Measurements from ENCODE around the gene MMP7. TPM values are rescaled to one million over a fixed set of nuclear protein-coding genes. Genes with fewer than 3 reads are reported as not detected.

The MMP7 gene
- total RNA-seq, 4 donors from 2014 or later = 0.98 to 99.8 (median 4.7) TPM

DNA sequence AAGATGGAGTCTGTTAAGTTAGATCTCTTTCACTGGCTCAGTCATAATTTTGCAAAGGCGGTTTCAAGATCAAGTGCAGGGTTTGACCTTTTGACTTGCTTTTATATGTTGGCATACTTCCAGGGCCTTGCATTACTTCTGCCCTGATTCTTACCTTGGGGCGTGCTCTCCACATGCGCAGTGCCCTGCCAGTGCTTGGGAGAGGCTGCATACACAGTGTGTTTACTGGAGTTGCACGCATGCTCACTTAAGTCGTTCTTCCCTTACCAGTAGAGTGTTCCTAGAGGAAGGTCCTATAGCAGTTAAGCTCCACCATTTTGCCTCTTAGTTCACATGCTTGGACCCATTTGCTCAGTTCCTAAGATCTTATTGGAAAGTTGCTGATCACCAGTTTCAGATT is 57.0 kb downstream of the MMP7 start:
- TF ChIP-seq, protein P1, sequence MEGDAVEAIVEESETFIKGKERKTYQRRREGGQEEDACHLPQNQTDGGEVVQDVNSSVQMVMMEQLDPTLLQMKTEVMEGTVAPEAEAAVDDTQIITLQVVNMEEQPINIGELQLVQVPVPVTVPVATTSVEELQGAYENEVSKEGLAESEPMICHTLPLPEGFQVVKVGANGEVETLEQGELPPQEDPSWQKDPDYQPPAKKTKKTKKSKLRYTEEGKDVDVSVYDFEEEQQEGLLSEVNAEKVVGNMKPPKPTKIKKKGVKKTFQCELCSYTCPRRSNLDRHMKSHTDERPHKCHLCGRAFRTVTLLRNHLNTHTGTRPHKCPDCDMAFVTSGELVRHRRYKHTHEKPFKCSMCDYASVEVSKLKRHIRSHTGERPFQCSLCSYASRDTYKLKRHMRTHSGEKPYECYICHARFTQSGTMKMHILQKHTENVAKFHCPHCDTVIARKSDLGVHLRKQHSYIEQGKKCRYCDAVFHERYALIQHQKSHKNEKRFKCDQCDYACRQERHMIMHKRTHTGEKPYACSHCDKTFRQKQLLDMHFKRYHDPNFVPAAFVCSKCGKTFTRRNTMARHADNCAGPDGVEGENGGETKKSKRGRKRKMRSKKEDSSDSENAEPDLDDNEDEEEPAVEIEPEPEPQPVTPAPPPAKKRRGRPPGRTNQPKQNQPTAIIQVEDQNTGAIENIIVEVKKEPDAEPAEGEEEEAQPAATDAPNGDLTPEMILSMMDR (IDR thresholded peaks at IDR 0.05; ENCODE audit: low read depth) = no peak

DNA sequence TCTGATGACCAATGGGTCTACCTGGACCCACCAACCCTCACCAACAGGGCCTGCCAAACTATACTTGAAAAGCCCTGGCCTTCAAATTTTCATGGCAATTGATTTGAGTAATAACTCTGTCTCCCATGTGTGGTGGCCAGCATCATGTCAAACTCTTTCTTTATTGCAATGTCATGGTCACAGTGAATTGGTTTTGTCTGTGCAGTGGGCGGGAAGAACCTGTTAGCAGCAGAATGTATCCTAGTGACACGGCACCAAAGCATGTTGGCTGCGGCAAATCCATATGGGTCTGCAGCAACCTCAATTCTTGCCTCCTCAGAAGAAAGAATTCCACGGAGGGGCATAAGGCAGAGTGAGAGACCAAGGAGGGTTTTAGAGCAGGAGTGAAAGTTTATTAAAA is 58.4 kb downstream of the MMP7 start:
- TF ChIP-seq, protein P1 (IDR thresholded peaks at IDR 0.05; ENCODE audit: low read depth) = no peak

DNA sequence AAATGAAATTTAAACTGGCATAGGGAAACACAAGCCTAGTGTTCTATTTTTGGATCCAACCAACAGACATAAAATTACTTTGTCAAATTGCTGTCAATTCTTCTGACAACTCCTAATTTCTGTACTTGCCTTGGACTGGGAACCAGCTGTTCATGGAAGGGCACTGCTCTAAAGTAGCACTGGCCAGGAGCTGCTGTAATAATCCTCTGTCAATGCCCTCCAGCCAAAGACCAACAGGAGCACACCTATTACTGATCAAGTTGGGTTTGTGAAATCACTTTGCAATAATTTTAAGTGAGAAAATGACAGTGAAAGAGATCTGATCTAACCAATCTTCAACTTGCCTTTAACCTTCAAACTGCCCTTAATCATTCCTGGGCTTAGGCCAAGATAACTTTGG is 59.1 kb downstream of the MMP7 start:
- TF ChIP-seq, protein P1 (IDR thresholded peaks at IDR 0.05; ENCODE audit: low read depth) = no peak

Other genes with a start within 250 kb of the MMP7 start
- 1 to 10 TPM; 5.2 to 8.1 (median 7.7) TPM for gene BIRC3, start 213.3 kb downstream of the MMP7 start, total RNA-seq
- gene BIRC2, start 183.5 kb downstream of the MMP7 start, total RNA-seq = 10 to 100 TPM; 41.6 to 91.8 (median 55.4) TPM
- 100 to 1,000 TPM in 2 of 4 donors, 10 to 100 TPM in 2; 52.6 to 147 (median 101) TPM for gene TMEM123, start 78.0 kb downstream of the MMP7 start, total RNA-seq
- not detected for gene MMP20, start 94.6 kb upstream of the MMP7 start, total RNA-seq
- gene MMP27, start 175.0 kb upstream of the MMP7 start, total RNA-seq = 1 to 10 TPM in 1 of 4 donors, under 1 TPM in 1, not detected in 2; 0.68 to 2.6 TPM
- gene MMP8, start 194.2 kb upstream of the MMP7 start, total RNA-seq = 10 to 100 TPM in 1 of 4 donors, 1 to 10 TPM in 1, under 1 TPM in 2; 0.19 to 11.7 (median 2.1) TPM
- gene MMP10, start 249.9 kb upstream of the MMP7 start, total RNA-seq = not detected